Natural killer cell (primary cell): ENCODE results near the gene KIF1A. TPM values are rescaled to one million over a fixed set of nuclear protein-coding genes. Genes with fewer than 3 reads are reported as not detected.

Experiments used
- ATAC-seq, 3 donors: fragments of 150-1000 bp in 2 of 3; fragments of 200-7000 bp in 1 of 3; cut with Tn5 transposase; 1 replicate in 1 of 3; 2 replicates in 2 of 3; pipeline ENCODE4 v1.10.0; 2021; ENCODE audit warnings: mild to moderate bottlenecking in 2 of 3, moderate library complexity in 2 of 3
- DNase-seq, 2 donors: peaks; one replicate each; pipeline versions ENCODE4 v3.0.0 to v3.0.0-alpha.2; 2013 to 2021; ENCODE audit warnings: mixed read lengths in 1 of 2
- H3K27ac ChIP-seq: one replicate; pipeline ENCODE4 v1.5.1; 2013; ENCODE audit warnings: mild to moderate bottlenecking, low read length
- H3K27me3 ChIP-seq: one replicate; pipeline ENCODE4 v1.6.1; 2013; ENCODE audit warnings: low read length; ENCODE audit not compliant: control insufficient read depth, insufficient read depth
- H3K36me3 ChIP-seq: one replicate; pipeline ENCODE4 v1.6.1; 2013; ENCODE audit warnings: low read length; ENCODE audit not compliant: control insufficient read depth, insufficient read depth
- H3K4me1 ChIP-seq: one replicate; pipeline ENCODE4 v1.6.1; 2013; ENCODE audit warnings: low read length; ENCODE audit not compliant: control insufficient read depth, insufficient read depth
- H3K4me3 ChIP-seq: one replicate; pipeline ENCODE4 v1.5.1; 2013; ENCODE audit warnings: low read length
- H3K9me3 ChIP-seq: one replicate; pipeline ENCODE4 v1.6.1; 2013; ENCODE audit warnings: low read length; ENCODE audit not compliant: control insufficient read depth, insufficient read depth
- H3K27ac Mint-ChIP-seq, 2 donors: one replicate each; pipeline ENCODE4 v1.8.0; 2022; ENCODE audit warnings: mild to moderate bottlenecking in 2 of 2, mixed read lengths in 2 of 2, moderate library complexity in 1 of 2
- H3K27me3 Mint-ChIP-seq, 2 donors: one replicate each; pipeline ENCODE4 v1.8.0; 2022; ENCODE audit warnings: low read depth in 2 of 2, mixed read lengths in 2 of 2
- H3K36me3 Mint-ChIP-seq: one replicate; pipeline ENCODE4 v1.8.0; 2022; ENCODE audit warnings: mixed read lengths
- H3K4me1 Mint-ChIP-seq, 2 donors: one replicate each; pipeline ENCODE4 v1.8.0; 2022; ENCODE audit warnings: mixed read lengths in 2 of 2
- H3K4me3 Mint-ChIP-seq: one replicate; pipeline ENCODE4 v1.8.0; 2022; ENCODE audit warnings: mild to moderate bottlenecking, moderate library complexity, mixed read lengths
- H3K9me3 Mint-ChIP-seq, 2 donors: one replicate each; pipeline ENCODE4 v1.8.0; 2022; ENCODE audit warnings: mixed read lengths in 2 of 2
- CTCF ChIP-seq: fragments of 200-600 bp; IDR thresholded peaks from one replicate; pipeline ENCODE4 v1.8.0; 2022; ENCODE audit warnings: antibody characterized with exemption
- WGBS: methylation state at CpG from one replicate; pipeline ENCODE4 v1.1.7; 2013; ENCODE audit warnings: missing lambda C conversion rate; ENCODE audit not compliant: insufficient coverage; 5-methylcytosine and 5-hydroxymethylcytosine counted together
- intact Hi-C: fragments of 100-400 bp; cut with micrococcal nuclease; formaldehyde crosslinking; loops from one replicate; pipeline ENCODE4 v1.14.2; 2022
- total RNA-seq, 4 donors: library from RNA; stranded (reverse); fragments of 120-200 nt in 1 of 4; gene quantifications; one replicate each; pipeline versions ENCODE4 v1.2.3 to v1.2.4, GENCODE V29; 2013 to 2022

The KIF1A gene
- total RNA-seq, 3 donors from 2014 or later (not counting 1 experiment from before 2014, with no cell fraction given) = 0.09 TPM; not detected in 2

- Histone ChIP-seq H3K4me1 (no peaks in the 10 kb centered on the region), H3K9me3 (peaks cover 3% of the 10 kb centered on the region), H3K27me3 (peaks cover 3% of the 10 kb centered on the region), H3K36me3 (no peaks in the 10 kb centered on the region), H3K27ac (no peak overlapping the region), H3K4me3 (no peak overlapping the region)
- no peaks in the 10 kb centered on the region for H3K4me1 Mint-ChIP-seq
- WGBS = 87% methylated on average over 9 of the region's 9 CpGs
- peak in 1 of 3 donors; percentile 28 for ATAC-seq
- H3K36me3 Mint-ChIP-seq = no peaks in the 10 kb centered on the region
- intact Hi-C loops = no loop called here
- no peak for TF ChIP-seq CTCF
- no peak overlapping the region for H3K4me3 Mint-ChIP-seq
- DNase-seq = no peak
- H3K27ac Mint-ChIP-seq = no peak overlapping the region
- H3K9me3 Mint-ChIP-seq = no peaks in the 10 kb centered on the region
- peaks cover 15 to 24% of the 10 kb centered on the region in 2 donors for H3K27me3 Mint-ChIP-seq
Measured at GRCh38 chr2:240815761-240816583, 4.0 kb downstream of the KIF1A start.

- no peak for DNase-seq
Measured at GRCh38 chr2:240814946-240815760, 4.9 kb downstream of the KIF1A start.

GRCh38 chr2:240814280-240814679 is 5.7 kb downstream of the KIF1A start:
- Mint-ChIP-seq H3K4me3 (no peak overlapping the region), H3K4me1 (no peaks in the 10 kb centered on the region), H3K9me3 (no peaks in the 10 kb centered on the region), H3K27me3 (peaks cover 17 to 25% of the 10 kb centered on the region in 2 donors), H3K36me3 (no peaks in the 10 kb centered on the region), H3K27ac (no peak overlapping the region)
- Histone ChIP-seq H3K4me1 (no peaks in the 10 kb centered on the region), H3K27ac (no peak overlapping the region), H3K9me3 (peaks cover 3% of the 10 kb centered on the region), H3K36me3 (no peaks in the 10 kb centered on the region), H3K27me3 (peaks cover 3% of the 10 kb centered on the region), H3K4me3 (no peak overlapping the region)
- no peak for TF ChIP-seq CTCF
- intact Hi-C loops = no loop called here
- no peak for ATAC-seq
- no peak for DNase-seq
- WGBS = 91% methylated on average over 4 of the region's 4 CpGs

More at GRCh38 chr2:240814946-240815760, 4.9 kb downstream of the KIF1A start:
- Mint-ChIP-seq H3K27ac (no peak overlapping the region), H3K27me3 (peaks cover 15 to 24% of the 10 kb centered on the region in 2 donors), H3K4me1 (no peaks in the 10 kb centered on the region), H3K4me3 (no peak overlapping the region), H3K9me3 (no peaks in the 10 kb centered on the region), H3K36me3 (no peaks in the 10 kb centered on the region)
- Histone ChIP-seq H3K36me3 (no peaks in the 10 kb centered on the region), H3K27me3 (peaks cover 3% of the 10 kb centered on the region), H3K9me3 (peaks cover 3% of the 10 kb centered on the region), H3K27ac (no peak overlapping the region), H3K4me3 (no peak overlapping the region), H3K4me1 (no peaks in the 10 kb centered on the region)
- intact Hi-C loops = no loop called here
- no peak for TF ChIP-seq CTCF
- ATAC-seq = no peak
- 91% methylated on average over 11 of the region's 11 CpGs for WGBS
